Pancreas (tissue), 10 donors: ENCODE measurements around the gene C2CD5. TPM values are rescaled to one million over a fixed set of nuclear protein-coding genes. Genes with fewer than 3 reads are reported as not detected.
"Not testable (repeated sequence)": the region's sequence is repeated elsewhere in the genome, so short reads cannot be mapped to it uniquely, and the experiment has no call there.

Experiments
- ATAC-seq, 4 donors: fragments of 200-7000 bp; cut with Tn5 transposase; one replicate each; pipeline versions ENCODE4 v1.8.0 to v1.9.1; 2020; ENCODE audit warnings: mild to moderate bottlenecking in 4 of 4, moderate library complexity in 4 of 4
- DNase-seq, 6 donors: peaks; one replicate each; pipeline ENCODE4 v3.0.0-alpha.2; 2020
- FAIRE-seq: peaks from 2 replicates; lab custom pipeline; 2012; peaks lifted over from hg19 to GRCh38; lab: Jason Lieb, UNC
- H3K27ac ChIP-seq, 4 donors: fragments of 200-600 bp; sonication (generic); 1 replicate in 3 of 4; 2 replicates in 1 of 4; pipeline versions ENCODE4 v1.5.0 to v1.8.0; 2020
- H3K27me3 ChIP-seq, 4 donors: fragments of 200-600 bp; one replicate each; pipeline ENCODE4 v1.8.0; 2021
- H3K36me3 ChIP-seq, 3 donors: fragments of 200-600 bp; sonication (generic) in 1 of 3; one replicate each; pipeline versions ENCODE4 v1.5.0 to v1.8.0; 2020 to 2021
- H3K4me1 ChIP-seq, 3 donors: fragments of 200-600 bp; one replicate each; pipeline ENCODE4 v1.8.0; 2021
- H3K4me3 ChIP-seq, 4 donors: fragments of 200-600 bp; sonication (generic) in 2 of 4; one replicate each; pipeline versions ENCODE4 v1.5.0 to v1.8.0; 2020 to 2021
- H3K9me3 ChIP-seq, 4 donors: fragments of 200-600 bp; one replicate each; pipeline ENCODE4 v1.8.0; 2021
- CTCF ChIP-seq, 4 donors: fragments of 200-600 bp; sonication (generic) in 3 of 4; IDR thresholded peaks; one replicate each; pipeline versions ENCODE4 v1.5.0 to v1.8.0; 2021; ENCODE audit warnings: antibody characterized with exemption in 4 of 4
- WGBS, 2 donors: extraction: QIAGEN DNeasy Blood & Tissue Kit; methylation state at CpG; one replicate each; pipeline ENCODE4 v1.1.7; 2013; 5-methylcytosine and 5-hydroxymethylcytosine counted together
- intact Hi-C, 3 donors: fragments of 100-400 bp; cut with DNase I; formaldehyde crosslinking; loops; one replicate each; pipeline versions ENCODE4 v1.11.1 to v1.14.2; 2022
- polyA plus RNA-seq, 2 donors: library from polyadenylated mRNA; stranded (reverse); fragments of 200-250 nt; gene quantifications; one replicate each; pipeline ENCODE4 v1.2.3, GENCODE V29; 2013
- total RNA-seq, 6 donors: library from RNA; stranded (reverse); fragmentation: NEBNext Ultra II Directional in 4 of 6; extraction: Animal tissue kit (Norgen Biotek cat#: 25700) in 4 of 6; gene quantifications; one replicate each; pipeline versions ENCODE4 v1.2.1 to v1.2.4, GENCODE V29; 2021 to 2023
- donor health status: healthy with polysubstance abuse.
- donor health status: DM: no; HTN: no; CAD: no; lungs with moderate emphysema.
- donor health status: DM: no; HTN: no; CAD: no.
- donor health status: control.
- donor health status: control.
- donor health status: Bipolar disorder and iron deficiency.
- donor health status: DM: yes; HTN: yes; CAD: no.
- donor health status: DM: no; HTN: no; CAD: no.
- donor health status: DM: no; HTN: no; CAD: no.
- donor health status: DM: yes; HTN: yes; CAD: no.

The C2CD5 gene
- total and polyA plus RNA-seq, 8 donors: 9.6 to 26.3 (median 16.1) TPM

GRCh38 chr12:22494319-22494718 lies 50.0 kb downstream of the C2CD5 start:
- no peaks in the 10 kb centered on the region for H3K4me1 ChIP-seq
- FAIRE-seq (no peak), DNase-seq (no peak), ATAC-seq (no peak)
- no peaks in the 10 kb centered on the region for H3K9me3 ChIP-seq
- peaks cover 0 to 16% (median 0%) of the 10 kb centered on the region in 3 donors for H3K36me3 ChIP-seq
- no peak for TF ChIP-seq CTCF (IDR thresholded peaks at IDR 0.05)
- intact Hi-C loops: no loop called here
- H3K27ac ChIP-seq: no peak overlapping the region
- H3K27me3 ChIP-seq: no peaks in the 10 kb centered on the region
- 83 to 91% methylated on average over 1 of the region's 1 CpG for WGBS, 2 donors
- H3K4me3 ChIP-seq: no peak overlapping the region

- no peak for DNase-seq
- Histone ChIP-seq H3K27me3 (no peaks in the 10 kb centered on the region), H3K36me3 (peaks cover 0 to 16% (median 0%) of the 10 kb centered on the region in 3 donors), H3K27ac (no peak overlapping the region), H3K4me3 (no peak overlapping the region), H3K9me3 (no peaks in the 10 kb centered on the region), H3K4me1 (no peaks in the 10 kb centered on the region)
- no peak for TF ChIP-seq CTCF (IDR thresholded peaks at IDR 0.05)
- FAIRE-seq: no peak
- ATAC-seq: no peak
- WGBS, 2 donors: 89 to 100% methylated on average over 1 of the region's 1 CpG
- intact Hi-C loops: no loop called here
These were observed 53.3 kb downstream of the C2CD5 start for GRCh38 chr12:22491034-22491433.

GRCh38 chr12:22488478-22488877 lies 55.9 kb downstream of the C2CD5 start:
- Histone ChIP-seq H3K27ac (no peak overlapping the region), H3K4me1 (no peaks in the 10 kb centered on the region), H3K4me3 (no peak overlapping the region), H3K27me3 (no peaks in the 10 kb centered on the region), H3K9me3 (no peaks in the 10 kb centered on the region), H3K36me3 (peaks cover 0 to 16% (median 0%) of the 10 kb centered on the region in 3 donors)
- 93 to 96% methylated on average over 3 of the region's 3 CpGs for WGBS, 2 donors
- intact Hi-C loops: no loop called here
- FAIRE-seq (no peak), DNase-seq (no peak), ATAC-seq (no peak)
- no peak for TF ChIP-seq CTCF (IDR thresholded peaks at IDR 0.05)

GRCh38 chr12:22487683-22488082 lies 56.7 kb downstream of the C2CD5 start:
- WGBS, 2 donors: 97 to 100% methylated on average over 3 of the region's 3 CpGs
- ATAC-seq, FAIRE-seq, H3K4me1 ChIP-seq, H3K9me3 ChIP-seq, H3K27ac ChIP-seq, H3K27me3 ChIP-seq, DNase-seq, H3K4me3 ChIP-seq, intact Hi-C loops: not testable (repeated sequence)
- peaks cover 0 to 11% (median 0%) of the 10 kb centered on the region in 3 donors for H3K36me3 ChIP-seq

- ATAC-seq: no peak
These were observed 62.7 kb downstream of the C2CD5 start for GRCh38 chr12:22481547-22482104.

GRCh38 chr12:22480814-22481213 lies 63.5 kb downstream of the C2CD5 start:
- WGBS, 2 donors: 94 to 97% methylated on average over 7 of the region's 7 CpGs
- H3K4me1 ChIP-seq, H3K27me3 ChIP-seq, H3K9me3 ChIP-seq, ATAC-seq, FAIRE-seq, H3K27ac ChIP-seq, H3K4me3 ChIP-seq, intact Hi-C loops, DNase-seq: not testable (repeated sequence)
- H3K36me3 ChIP-seq: peaks cover 0 to 10% (median 0%) of the 10 kb centered on the region in 3 donors

More at GRCh38 chr12:22481547-22482104, 62.7 kb downstream of the C2CD5 start:
- no peak for TF ChIP-seq CTCF (IDR thresholded peaks at IDR 0.05)
- H3K4me1 ChIP-seq: no peaks in the 10 kb centered on the region
- WGBS, 2 donors: 74 to 82% methylated on average over 5 of the region's 5 CpGs
- H3K36me3 ChIP-seq: peaks cover 0 to 10% (median 0%) of the 10 kb centered on the region in 3 donors
- intact Hi-C loops: no loop called here
- H3K27ac ChIP-seq: no peak overlapping the region
- no peak for DNase-seq
- no peak for FAIRE-seq
- no peaks in the 10 kb centered on the region for H3K9me3 ChIP-seq
- no peak overlapping the region for H3K4me3 ChIP-seq
- no peaks in the 10 kb centered on the region for H3K27me3 ChIP-seq
